NCI-H2196 treated with DMSO at 0.1 percent for 48 hours (cell line): Measurements from ENCODE around the gene PLXDC2.
"Not testable (repeated sequence)": the region's sequence is repeated elsewhere in the genome, so short reads cannot be mapped to it uniquely, and the experiment has no call there.

ENCODE experiments used
- DNase-seq: peaks from one replicate; lab custom pipeline; 2025; ENCODE audit not compliant: unreplicated experiment; lab: John Stamatoyannopoulos, UW

Gene PLXDC2

GRCh38 chr10:20173046-20173445, 356.8 kb downstream of the PLXDC2 start:
- no peak for DNase-seq

- no peak for DNase-seq
Observed at GRCh38 chr10:20175719-20176118, 359.5 kb downstream of the PLXDC2 start.

- DNase-seq = no peak
Observed at GRCh38 chr10:20180766-20181165, 364.5 kb downstream of the PLXDC2 start.

DNA sequence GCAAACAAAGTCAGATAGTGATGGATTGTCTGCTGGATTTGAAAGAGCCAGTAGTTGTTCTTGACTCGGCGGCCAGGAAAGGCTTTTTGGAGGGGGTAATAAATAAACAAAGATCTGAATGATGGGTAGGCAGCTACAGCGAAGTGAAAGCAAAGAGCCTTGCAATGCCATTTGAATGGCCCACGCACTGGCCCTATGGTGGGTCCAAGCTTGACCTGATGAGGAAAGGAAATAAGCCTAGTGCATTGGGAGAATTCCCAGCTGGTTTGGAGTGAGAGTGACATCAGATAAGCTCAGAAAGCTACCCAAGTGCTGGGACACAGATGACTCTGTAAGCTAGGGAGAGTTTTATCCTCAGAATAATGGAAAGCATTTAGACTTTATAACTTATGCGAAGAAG, 365.2 kb downstream of the PLXDC2 start:
- DNase-seq = no peak

- DNase-seq = no peak
Observed at GRCh38 chr10:20185116-20185515, 368.9 kb downstream of the PLXDC2 start.

DNA sequence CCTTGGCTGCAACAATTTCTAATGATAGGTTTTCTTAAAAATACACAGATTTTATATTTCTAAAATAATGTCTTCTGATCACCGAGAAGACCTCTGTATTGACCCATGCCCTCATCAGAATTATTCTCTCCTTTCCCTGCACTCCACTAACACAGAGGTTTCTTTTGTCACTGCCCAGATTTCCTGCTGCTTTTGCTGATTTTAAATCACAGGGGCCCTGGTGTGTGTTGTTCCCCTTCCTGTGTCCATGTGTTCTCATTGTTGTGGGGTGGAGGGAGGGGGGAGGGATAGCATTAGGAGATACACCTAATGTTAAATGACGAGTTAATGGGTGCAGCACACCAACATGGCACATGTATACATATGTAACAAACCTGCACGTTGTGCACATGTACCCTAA, 375.2 kb downstream of the PLXDC2 start:
- DNase-seq = not testable (repeated sequence)

DNA sequence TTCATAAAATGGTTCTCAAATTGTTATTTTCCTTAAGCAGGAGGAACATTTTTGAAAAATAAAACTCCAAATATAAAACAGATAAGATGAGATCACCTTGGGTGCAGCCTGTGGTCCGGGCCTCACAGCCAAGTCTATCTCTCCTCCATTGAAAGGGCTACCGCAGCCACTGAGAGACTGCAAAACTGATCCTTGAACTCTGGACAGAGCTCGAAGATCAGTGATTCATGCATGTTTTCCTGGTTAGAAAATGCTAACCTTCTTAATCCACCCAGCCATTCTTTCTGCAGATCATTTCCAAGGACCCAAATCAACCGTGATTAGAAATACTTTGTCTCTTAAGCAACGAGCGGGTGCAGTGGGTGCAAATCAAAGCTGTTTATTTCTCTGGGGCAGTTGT, 378.8 kb downstream of the PLXDC2 start:
- DNase-seq = no peak

DNA sequence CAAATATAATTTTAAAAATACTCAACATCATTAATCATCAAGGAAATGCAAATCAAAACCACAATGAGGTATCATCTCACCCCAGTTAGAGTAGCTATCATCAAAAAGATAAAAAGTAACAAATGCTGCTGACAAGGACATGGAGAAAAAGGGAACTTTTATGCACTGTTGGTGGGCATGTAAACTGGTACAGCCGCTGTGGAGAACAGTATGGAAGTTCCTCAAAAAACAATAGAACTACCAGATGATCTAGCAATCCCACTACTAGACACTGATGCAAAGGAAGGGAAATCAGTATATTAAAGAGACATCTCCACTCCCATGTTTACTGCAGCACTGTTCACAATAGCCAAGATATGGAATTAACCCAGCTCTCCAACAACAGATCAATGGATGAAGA, 384.5 kb downstream of the PLXDC2 start:
- DNase-seq = no peak

DNA sequence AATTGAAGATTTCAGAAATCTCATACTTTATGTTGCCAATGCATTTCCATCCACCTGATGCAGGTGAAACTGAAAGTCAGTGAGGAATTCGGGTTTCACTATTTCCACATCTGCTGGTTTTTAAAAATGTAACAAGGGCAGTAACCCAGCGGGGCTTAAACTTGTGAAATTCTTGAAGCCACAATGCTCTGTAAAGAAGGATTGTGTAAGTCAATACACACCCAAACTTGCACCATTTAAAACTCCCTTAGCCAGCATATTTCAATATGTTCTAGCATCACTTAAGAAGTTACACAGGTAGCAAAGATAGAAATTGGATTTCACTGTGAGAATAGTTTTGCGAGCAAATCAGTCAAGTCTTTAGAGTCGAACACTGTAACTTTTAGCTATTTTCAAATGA, 386.1 kb downstream of the PLXDC2 start:
- no peak for DNase-seq

- no peak for DNase-seq
Observed at GRCh38 chr10:20207653-20208052, 391.4 kb downstream of the PLXDC2 start.

DNA sequence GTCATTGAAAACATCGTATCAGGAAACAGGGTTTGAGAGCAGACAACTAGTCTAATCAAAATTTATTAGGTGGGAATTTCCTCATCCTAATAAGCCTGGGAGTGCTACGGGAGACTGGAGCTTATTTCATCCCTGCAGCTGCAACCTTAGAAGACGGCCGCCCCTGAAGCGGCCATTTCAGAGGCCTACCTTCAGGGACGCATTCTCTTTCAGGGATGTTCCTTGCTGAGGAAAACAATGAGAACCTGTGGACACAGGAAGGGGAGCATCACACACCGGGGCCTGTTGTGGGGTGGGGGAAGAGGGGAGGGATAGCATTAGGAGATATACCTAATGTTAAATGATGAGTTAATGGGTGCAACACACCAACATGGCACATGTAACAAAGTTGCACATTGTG, 392.9 kb downstream of the PLXDC2 start:
- DNase-seq = not testable (repeated sequence)

DNA sequence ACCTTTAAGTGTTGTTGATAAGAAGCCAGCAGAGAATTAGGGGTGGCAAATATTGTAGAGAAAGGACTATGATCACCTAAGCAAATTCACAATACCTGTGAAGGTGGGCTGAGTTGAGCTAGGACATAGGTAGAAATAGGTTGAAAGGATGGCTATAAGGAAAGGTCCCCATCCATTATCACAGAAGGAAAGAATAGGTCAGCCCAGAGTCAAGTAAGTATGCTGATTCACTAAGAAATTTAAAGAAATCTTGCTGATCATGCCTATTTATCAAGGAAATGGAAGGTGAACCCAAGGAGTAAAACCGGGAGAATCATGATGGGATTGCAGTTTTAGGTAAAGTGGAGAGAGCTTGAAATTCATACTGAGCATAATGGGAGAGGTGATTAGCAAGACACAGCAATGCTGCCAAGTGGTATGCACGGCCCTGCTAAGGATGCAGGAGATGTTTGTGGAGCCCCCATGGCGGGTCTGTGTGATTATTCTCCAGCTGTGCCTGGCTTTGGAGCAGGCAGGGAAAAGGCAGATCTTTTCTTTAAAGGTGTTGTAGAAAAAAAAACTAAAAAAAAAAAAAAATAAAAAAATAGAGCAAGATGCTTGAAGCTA, 399.4 kb downstream of the PLXDC2 start:
- no peak for DNase-seq

GRCh38 chr10:20221356-20221755, 405.1 kb downstream of the PLXDC2 start:
- no peak for DNase-seq

GRCh38 chr10:20228729-20229128, 412.5 kb downstream of the PLXDC2 start:
- no peak for DNase-seq

DNA sequence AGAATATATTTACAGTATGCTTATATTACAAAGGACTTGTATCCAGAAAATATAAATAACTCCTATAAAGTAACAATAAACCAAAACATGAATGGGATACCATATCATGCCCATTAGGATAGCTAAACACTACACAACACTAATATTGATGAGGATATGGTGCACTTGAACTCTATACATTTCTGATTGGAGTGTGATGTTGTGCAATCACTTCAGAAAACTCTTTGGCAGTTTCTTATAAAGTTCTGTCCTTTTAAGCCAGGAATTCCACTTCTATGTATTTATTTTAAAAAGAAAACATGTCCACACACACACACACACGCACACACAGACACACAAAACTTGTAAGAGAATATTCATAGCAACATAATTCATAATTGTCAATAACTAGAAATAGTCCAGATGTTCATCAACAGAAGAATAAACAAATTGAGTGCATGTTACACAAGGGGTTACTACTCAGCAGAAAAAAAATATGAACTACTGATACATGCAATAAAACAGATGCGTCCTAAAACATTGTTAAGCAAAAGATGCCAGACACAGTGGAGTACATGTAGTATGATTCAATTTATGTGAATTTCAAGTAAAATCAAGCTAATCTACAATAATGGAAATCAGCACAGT, 416.0 kb downstream of the PLXDC2 start:
- no peak for DNase-seq

- DNase-seq = no peak
Observed at GRCh38 chr10:20233423-20233822, 417.2 kb downstream of the PLXDC2 start.

DNA sequence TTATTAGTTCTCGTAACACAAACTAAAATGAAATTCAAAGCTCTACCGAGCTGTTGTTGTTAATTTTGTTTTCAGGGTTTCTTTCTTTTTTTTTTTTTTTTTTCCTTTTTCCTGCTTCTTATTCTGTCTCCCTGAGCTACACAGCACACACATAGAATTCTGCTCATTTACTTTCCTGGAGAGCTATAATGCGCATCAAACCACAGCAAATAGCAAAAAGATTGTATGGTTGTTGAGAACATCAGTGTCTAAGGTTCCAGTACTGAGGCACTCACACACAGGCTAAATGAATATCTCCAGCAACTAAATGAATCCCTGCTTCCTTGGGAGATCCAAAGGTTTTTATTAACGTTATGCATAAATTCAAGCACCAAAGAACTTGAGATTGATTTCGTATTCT, 418.3 kb downstream of the PLXDC2 start:
- DNase-seq = no peak

GRCh38 chr10:20237091-20237570, 420.9 kb downstream of the PLXDC2 start:
- no peak for DNase-seq

GRCh38 chr10:20237586-20237985, 421.4 kb downstream of the PLXDC2 start:
- DNase-seq = no peak

DNA sequence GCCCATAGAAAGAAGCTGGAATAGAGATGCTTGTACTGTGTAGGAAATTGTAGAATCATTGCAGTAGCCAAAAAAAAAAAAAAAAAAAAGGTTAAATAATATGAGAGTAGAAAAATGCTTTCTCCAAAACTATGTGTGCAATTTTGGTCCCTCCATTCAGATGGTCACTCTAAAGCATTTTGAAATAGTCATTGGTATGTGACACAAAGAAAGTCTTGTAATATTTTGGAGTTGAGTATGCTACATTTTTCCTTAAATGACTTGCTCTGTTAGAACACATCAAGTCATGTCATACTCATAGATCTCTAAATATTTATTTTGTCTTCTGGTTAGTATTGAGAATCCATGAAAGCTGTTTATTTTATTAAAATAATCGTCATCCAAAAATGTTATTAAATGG, 424.4 kb downstream of the PLXDC2 start:
- DNase-seq = no peak

GRCh38 chr10:20247454-20247853, 431.2 kb downstream of the PLXDC2 start:
- no peak for DNase-seq

- DNase-seq = no peak
Observed at GRCh38 chr10:20247891-20248708, 431.9 kb downstream of the PLXDC2 start.
